OCI-LY3 (cell line): ENCODE results near the gene NEK3.
"Not testable (repeated sequence)": the region's sequence is repeated elsewhere in the genome, so short reads cannot be mapped to it uniquely, and the experiment has no call there.

Experiments
- H2AFZ ChIP-seq: fragments of 200-600, 300-600 bp; shearing (Covaris generic); 2 replicates; pipeline ENCODE4 v1.6.0; 2014; ENCODE audit warnings: antibody characterized with exemption, low read depth, low read length
- H3K27ac ChIP-seq: fragments of 200-600, 300-600 bp; sonication (generic); 2 replicates; pipeline ENCODE4 v1.5.1; 2014; ENCODE audit warnings: mild to moderate bottlenecking, low read length, moderate library complexity, mixed read lengths
- H3K27me3 ChIP-seq: fragments of 200-600, 300-600 bp; sonication (generic); 2 replicates; pipeline ENCODE4 v1.6.1; 2014; ENCODE audit warnings: low read depth, low read length, mixed read lengths
- H3K36me3 ChIP-seq: fragments of 200-600, 300-600 bp; sonication (generic); replicated peaks from 2 replicates; pipeline ENCODE3; 2014; ENCODE audit warnings: low read depth, low read length, mixed read lengths
- H3K4me1 ChIP-seq: fragments of 300-600, 200-600 bp; sonication (generic); 2 replicates; pipeline ENCODE4 v1.6.1; 2014; ENCODE audit warnings: low read length, mixed read lengths
- H3K4me2 ChIP-seq: fragments of 200-600, 300-600 bp; sonication (generic); 2 replicates; pipeline ENCODE4 v1.6.1; 2014; ENCODE audit warnings: low read length, mixed read lengths
- H3K4me3 ChIP-seq: fragments of 300-600, 200-600 bp; sonication (generic); 2 replicates; pipeline ENCODE4 v1.5.1; 2014; ENCODE audit warnings: antibody characterized with exemption, mild to moderate bottlenecking, low read length, moderate library complexity
- H3K79me2 ChIP-seq: fragments of 300-600, 200-600 bp; shearing (Covaris generic); 2 replicates; pipeline ENCODE4 v1.6.1; 2014; ENCODE audit warnings: mild to moderate bottlenecking, low read length, mixed read lengths
- H3K9ac ChIP-seq: fragments of 300-600, 200-600 bp; shearing (Covaris generic); 2 replicates; pipeline ENCODE4 v1.6.0; 2014; ENCODE audit warnings: mild to moderate bottlenecking, low read length, moderate library complexity
- H3K9me3 ChIP-seq: fragments of 200-600, 300-600 bp; shearing (Covaris generic); 2 replicates; pipeline ENCODE4 v1.6.1; 2014; ENCODE audit warnings: low read length, mixed read lengths; ENCODE audit not compliant: insufficient read depth
- H4K20me1 ChIP-seq: fragments of 200-600, 300-600 bp; sonication (generic); 2 replicates; pipeline ENCODE4 v1.6.1; 2016; ENCODE audit warnings: low read length, mixed read lengths; ENCODE audit not compliant: insufficient read depth
- EZH2phosphoT487 ChIP-seq: fragments of 200-600 bp; shearing (Covaris generic); IDR thresholded peaks from 2 replicates; pipeline ENCODE4 v1.6.1; 2018; ENCODE audit warnings: antibody characterized with exemption, mixed run types, low read depth
- TF ChIP-seq, protein P1 (sequence below): fragments of 200-600, 300-600 bp; sonication (generic); IDR thresholded peaks from 2 replicates; pipeline ENCODE4 v1.5.1; 2014; ENCODE audit warnings: antibody characterized with exemption, low read length, low read depth

NEK3 gene

DNA sequence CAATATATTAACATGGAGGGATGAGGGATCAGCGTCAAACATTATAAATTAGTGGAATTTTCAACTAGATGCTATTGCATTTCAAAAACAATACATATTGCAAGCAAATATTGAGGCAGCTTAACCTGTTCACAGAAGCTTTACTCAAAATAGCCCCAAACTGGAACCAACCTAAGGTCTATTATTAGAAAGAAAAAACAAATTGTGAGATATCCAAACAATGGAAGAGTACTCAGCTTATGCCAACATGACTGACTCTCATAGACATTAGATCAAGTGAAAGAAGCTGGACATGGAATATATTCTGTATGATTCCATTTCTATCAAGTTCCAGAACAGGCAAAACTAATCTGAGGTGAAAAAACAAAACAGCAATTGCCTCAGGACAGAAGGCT is 27.6 kb upstream of the NEK3 start:
- no peak overlapping the region for H3K4me2 ChIP-seq
- no peak overlapping the region for H3K9ac ChIP-seq

DNA sequence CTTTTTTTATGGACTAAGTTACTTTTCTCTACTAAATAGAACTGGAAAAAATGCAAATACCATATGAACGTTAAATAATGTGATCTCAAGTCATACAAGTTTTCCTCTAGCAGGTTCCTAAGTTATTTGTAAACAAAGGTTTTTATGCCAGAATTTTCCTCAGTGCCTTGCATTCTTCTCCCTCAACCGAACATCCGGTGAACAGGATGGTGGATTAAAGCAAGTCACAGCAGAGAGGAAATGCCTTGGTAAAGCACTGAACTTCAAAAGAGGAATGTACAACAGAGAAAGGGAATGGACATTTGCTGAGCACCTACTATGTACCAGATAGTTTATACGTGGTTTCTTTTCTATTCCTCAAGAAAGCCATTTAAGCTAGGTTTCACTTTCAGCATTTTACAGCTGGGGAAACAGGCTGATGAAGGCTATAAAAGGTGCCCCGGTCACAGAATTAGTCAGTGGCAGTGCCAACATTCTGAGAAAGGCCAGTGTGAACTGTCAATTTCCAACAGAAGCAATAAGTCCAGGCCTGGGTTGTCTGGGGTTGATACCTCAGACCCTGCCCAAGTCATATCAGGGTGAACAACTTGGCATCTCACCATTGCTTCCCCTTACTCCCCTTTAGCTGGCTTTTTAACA is 22.0 kb upstream of the NEK3 start:
- H3K9ac ChIP-seq, H3K79me2 ChIP-seq, H3K4me3 ChIP-seq, H3K9me3 ChIP-seq, H3K27ac ChIP-seq, H4K20me1 ChIP-seq, H2AFZ ChIP-seq, H3K27me3 ChIP-seq, H3K4me2 ChIP-seq, H3K4me1 ChIP-seq: not testable (repeated sequence)
- peaks cover 10% of the 10 kb centered on the region for H3K36me3 ChIP-seq

More for the DNA sequence above, 27.6 kb upstream of the NEK3 start:
- TF ChIP-seq, protein P1, sequence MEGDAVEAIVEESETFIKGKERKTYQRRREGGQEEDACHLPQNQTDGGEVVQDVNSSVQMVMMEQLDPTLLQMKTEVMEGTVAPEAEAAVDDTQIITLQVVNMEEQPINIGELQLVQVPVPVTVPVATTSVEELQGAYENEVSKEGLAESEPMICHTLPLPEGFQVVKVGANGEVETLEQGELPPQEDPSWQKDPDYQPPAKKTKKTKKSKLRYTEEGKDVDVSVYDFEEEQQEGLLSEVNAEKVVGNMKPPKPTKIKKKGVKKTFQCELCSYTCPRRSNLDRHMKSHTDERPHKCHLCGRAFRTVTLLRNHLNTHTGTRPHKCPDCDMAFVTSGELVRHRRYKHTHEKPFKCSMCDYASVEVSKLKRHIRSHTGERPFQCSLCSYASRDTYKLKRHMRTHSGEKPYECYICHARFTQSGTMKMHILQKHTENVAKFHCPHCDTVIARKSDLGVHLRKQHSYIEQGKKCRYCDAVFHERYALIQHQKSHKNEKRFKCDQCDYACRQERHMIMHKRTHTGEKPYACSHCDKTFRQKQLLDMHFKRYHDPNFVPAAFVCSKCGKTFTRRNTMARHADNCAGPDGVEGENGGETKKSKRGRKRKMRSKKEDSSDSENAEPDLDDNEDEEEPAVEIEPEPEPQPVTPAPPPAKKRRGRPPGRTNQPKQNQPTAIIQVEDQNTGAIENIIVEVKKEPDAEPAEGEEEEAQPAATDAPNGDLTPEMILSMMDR, result no peak
- H4K20me1 ChIP-seq, result no peaks in the 10 kb centered on the region
- H3K79me2 ChIP-seq, result peaks cover 22% of the 10 kb centered on the region
- no peak overlapping the region for H3K4me3 ChIP-seq
- H3K27me3 ChIP-seq, result no peaks in the 10 kb centered on the region
- peaks cover 6% of the 10 kb centered on the region for H3K36me3 ChIP-seq
- H3K4me1 ChIP-seq, result no peaks in the 10 kb centered on the region
- no peak overlapping the region for H2AFZ ChIP-seq
- H3K9me3 ChIP-seq, result no peaks in the 10 kb centered on the region
- H3K27ac ChIP-seq, result no peak overlapping the region

DNA sequence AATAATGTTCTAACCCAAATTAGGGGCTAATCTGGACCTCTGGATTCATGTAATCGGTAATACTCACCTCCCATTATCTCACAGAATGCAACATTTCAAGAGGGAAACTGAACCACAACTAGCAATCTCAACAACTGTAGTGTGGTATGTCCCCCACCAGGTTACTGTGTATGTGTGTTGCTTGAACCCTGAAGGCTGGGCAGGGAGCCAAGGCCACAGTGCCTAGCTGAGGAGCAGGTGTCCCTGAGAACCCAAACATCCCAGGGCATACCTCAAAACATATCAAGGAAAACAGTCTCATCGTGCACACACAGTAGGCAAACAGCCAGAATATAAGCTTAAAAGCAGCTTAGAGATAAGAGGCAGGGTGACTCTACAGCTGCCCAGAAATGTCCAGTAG is 20.5 kb upstream of the NEK3 start:
- Histone ChIP-seq H3K27ac (no peak overlapping the region), H3K27me3 (no peaks in the 10 kb centered on the region), H4K20me1 (no peaks in the 10 kb centered on the region), H2AFZ (no peak overlapping the region), H3K9me3 (no peaks in the 10 kb centered on the region), H3K4me1 (peaks cover 2% of the 10 kb centered on the region; the same call in 1 of the 2 replicates), H3K79me2 (no peaks in the 10 kb centered on the region), H3K4me2 (no peak overlapping the region), H3K36me3 (peaks cover 13% of the 10 kb centered on the region), H3K4me3 (no peak overlapping the region), H3K9ac (no peak overlapping the region)
- TF ChIP-seq, protein P1, result no peak
- TF ChIP-seq EZH2phosphoT487, result no peak

DNA sequence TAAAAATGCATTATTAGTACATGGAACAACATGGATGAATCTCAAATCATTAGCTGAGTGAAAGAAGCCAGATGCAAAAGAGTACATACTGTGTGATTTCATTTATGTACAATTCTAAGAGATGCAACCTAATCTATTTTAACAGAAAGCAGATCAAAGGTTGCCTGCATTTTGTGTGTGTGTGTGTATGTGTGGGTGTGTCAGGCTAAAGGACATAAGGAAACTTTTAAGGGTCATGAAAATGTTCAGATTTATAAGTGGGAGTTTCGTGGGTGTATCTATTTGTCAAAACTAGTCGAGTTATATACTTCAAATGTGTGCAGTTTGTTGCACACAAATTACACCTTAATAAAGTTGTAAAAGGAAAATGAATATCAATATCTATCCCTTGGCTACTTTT is 17.9 kb upstream of the NEK3 start:
- Histone ChIP-seq H3K27ac (no peak overlapping the region), H3K27me3 (no peaks in the 10 kb centered on the region), H3K4me2 (no peak overlapping the region), H3K36me3 (peaks cover 20% of the 10 kb centered on the region), H3K4me1 (peaks cover 21% of the 10 kb centered on the region), H3K9ac (no peak overlapping the region), H4K20me1 (no peaks in the 10 kb centered on the region), H2AFZ (no peak overlapping the region), H3K9me3 (no peaks in the 10 kb centered on the region), H3K79me2 (no peaks in the 10 kb centered on the region), H3K4me3 (no peak overlapping the region)
- TF ChIP-seq EZH2phosphoT487, result no peak
- TF ChIP-seq, protein P1, result no peak

DNA sequence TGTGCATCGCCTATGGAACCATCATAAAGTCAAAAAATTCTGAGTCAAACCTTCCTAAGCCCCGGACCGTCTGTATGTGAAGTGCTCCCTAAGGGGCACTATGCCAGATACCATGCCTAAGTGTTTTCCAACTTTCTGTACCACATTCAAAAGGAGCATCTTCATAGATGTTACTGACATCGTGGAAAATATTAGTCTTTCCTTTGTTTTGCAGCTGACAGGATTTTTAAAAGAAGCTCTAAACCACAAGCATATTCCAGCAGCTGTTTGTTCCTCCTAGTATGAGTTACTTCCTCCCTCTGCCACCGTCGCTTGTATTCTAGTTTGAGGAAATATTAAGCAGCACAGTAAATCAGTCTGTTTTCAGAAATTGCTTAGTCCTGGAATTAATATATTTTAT is 14.6 kb upstream of the NEK3 start:
- not testable (repeated sequence) for H3K9me3 ChIP-seq, H2AFZ ChIP-seq, H3K79me2 ChIP-seq, H3K9ac ChIP-seq, H3K27ac ChIP-seq, H3K27me3 ChIP-seq, H4K20me1 ChIP-seq, H3K4me3 ChIP-seq
- Histone ChIP-seq H3K4me1 (peaks cover 19% of the 10 kb centered on the region), H3K36me3 (peaks cover 24% of the 10 kb centered on the region), H3K4me2 (peak overlapping the region; percentile 14; the same call in 1 of the 2 replicates)
